H1 (cell line): Measurements from ENCODE around the gene MRM2. TPM values are rescaled to one million over a fixed set of nuclear protein-coding genes. Genes with fewer than 3 reads are reported as not detected.

Experiments
- CTCF ChIA-PET: fragments of 300-600 bp; sonication (Branson Sonifier 250); formaldehyde crosslinking; loops from one replicate; lab custom pipeline; 2021; ENCODE audit not compliant: partially characterized antibody; lab: Charles Lee
- POLR2A ChIA-PET: fragments of 300-600 bp; sonication (Branson Sonifier 250); formaldehyde crosslinking; loops from one replicate; lab custom pipeline; 2021; ENCODE audit warnings: inconsistent platforms; ENCODE audit not compliant: partially characterized antibody; lab: Charles Lee
- DNase-seq, 2 experiments: peaks; one replicate each; pipeline versions ENCODE4 v3.0.0 to v3.0.0-alpha.2; 2010 to 2022; ENCODE audit warnings: low spot score in 2 of 2, low read depth in 1 of 2, mixed read lengths in 1 of 2
- FAIRE-seq: peaks from 2 replicates; lab custom pipeline; 2011; peaks lifted over from hg19 to GRCh38; lab: Jason Lieb, UNC
- H2AFZ ChIP-seq: 2 replicates; pipeline ENCODE4 v1.8.1; 2012; ENCODE audit warnings: low read length, inconsistent platforms
- H2AK5ac ChIP-seq: 2 replicates; pipeline ENCODE4 v1.6.1; 2013; ENCODE audit warnings: low read depth, low read length
- H2BK120ac ChIP-seq: replicated peaks from 2 replicates; pipeline ENCODE3; 2013; ENCODE audit warnings: low read depth, low read length, inconsistent platforms
- H2BK12ac ChIP-seq: 2 replicates; pipeline ENCODE4 v1.6.1; 2013; ENCODE audit warnings: low read depth, low read length
- H2BK15ac ChIP-seq: 2 replicates; pipeline ENCODE4 v1.6.1; 2013; ENCODE audit warnings: low read length
- H2BK20ac ChIP-seq: 2 replicates; pipeline ENCODE4 v1.6.1; 2013; ENCODE audit warnings: low read length
- H2BK5ac ChIP-seq: 2 replicates; pipeline ENCODE4 v1.6.1; 2013; ENCODE audit warnings: low read depth, low read length
- H3K14ac ChIP-seq: 2 replicates; pipeline ENCODE4 v1.6.1; 2013; ENCODE audit warnings: inconsistent platforms; ENCODE audit not compliant: insufficient read length
- H3K18ac ChIP-seq: 2 replicates; pipeline ENCODE4 v1.6.1; 2013; ENCODE audit warnings: low read length; ENCODE audit errors: extremely low read depth
- H3K23ac ChIP-seq: 2 replicates; pipeline ENCODE4 v1.6.1; 2013; ENCODE audit warnings: inconsistent platforms; ENCODE audit not compliant: insufficient read length
- H3K23me2 ChIP-seq: 2 replicates; pipeline ENCODE4 v1.6.1; 2013; ENCODE audit warnings: low read depth, low read length
- H3K27ac ChIP-seq: 2 replicates; pipeline ENCODE4 v1.6.1; 2011; ENCODE audit warnings: low read depth, low read length, inconsistent platforms
- H3K27me3 ChIP-seq, 4 experiments: replicated peaks in 1 of 4; 1 replicate in 1 of 4; 2 replicates in 3 of 4; pipeline versions ENCODE4 v1.6.1 to v1.8.1; 2011 to 2013; ENCODE audit warnings: low read length in 3 of 4, mild to moderate bottlenecking in 3 of 4, inconsistent platforms in 2 of 4, mixed read lengths in 2 of 4, moderate library complexity in 1 of 4; ENCODE audit not compliant: control insufficient read depth in 3 of 4, insufficient read depth in 3 of 4; ENCODE audit errors: extremely low read depth in 1 of 4
- H3K36me3 ChIP-seq, 4 experiments: 2 replicates each; pipeline versions ENCODE4 v1.6.1 to v1.8.1; 2011 to 2013; ENCODE audit warnings: mild to moderate bottlenecking in 4 of 4, low read length in 3 of 4, moderate library complexity in 2 of 4, control low read depth in 1 of 4, inconsistent platforms in 1 of 4; ENCODE audit not compliant: insufficient read depth in 4 of 4, control insufficient read depth in 2 of 4
- H3K4ac ChIP-seq: replicated peaks from 2 replicates; pipeline ENCODE3; 2013; ENCODE audit warnings: low read length, low read depth, mixed read lengths, inconsistent platforms; ENCODE audit not compliant: insufficient read length
- H3K4me1 ChIP-seq, 4 experiments: replicated peaks in 1 of 4; 1 replicate in 1 of 4; 2 replicates in 3 of 4; pipeline versions ENCODE4 v1.6.1 to v1.8.1; 2011 to 2013; ENCODE audit warnings: low read length in 3 of 4, inconsistent platforms in 2 of 4, mixed read lengths in 1 of 4; ENCODE audit not compliant: insufficient read depth in 4 of 4, control insufficient read depth in 3 of 4
- H3K4me2 ChIP-seq, 2 experiments: 2 replicates each; pipeline versions ENCODE4 v1.6.1 to v1.8.1; 2011 to 2013; ENCODE audit warnings: low read depth in 2 of 2, low read length in 2 of 2, control low read depth in 1 of 2, inconsistent platforms in 1 of 2, mild to moderate bottlenecking in 1 of 2; ENCODE audit not compliant: insufficient read depth in 1 of 2
- H3K4me3 ChIP-seq, 4 experiments: fragments of 200-600, 300-600 bp in 1 of 4; sonication (generic), shearing (Covaris generic), sonication (Bioruptor Twin) in 1 of 4; 2 replicates each; pipeline versions ENCODE4 v1.5.1 to v1.8.1; 2011 to 2016; ENCODE audit warnings: low read length in 4 of 4, low read depth in 3 of 4, control low read depth in 2 of 4, inconsistent platforms in 2 of 4, mild to moderate bottlenecking in 2 of 4, mixed read lengths in 1 of 4, moderate library complexity in 1 of 4; ENCODE audit not compliant: insufficient read depth in 2 of 4; ENCODE audit errors: extremely low read depth in 1 of 4
- H3K56ac ChIP-seq: replicated peaks from 2 replicates; pipeline ENCODE3; 2013; ENCODE audit warnings: low read depth, mild to moderate bottlenecking, mixed read lengths, low read length, inconsistent platforms; ENCODE audit not compliant: insufficient read length
- H3K79me1 ChIP-seq: 2 replicates; pipeline ENCODE4 v1.6.1; 2013; ENCODE audit warnings: low read depth, low read length, control low read depth
- H3K79me2 ChIP-seq, 2 experiments: 2 replicates each; pipeline versions ENCODE4 v1.6.1 to v1.8.1; 2012 to 2013; ENCODE audit warnings: low read length in 2 of 2, mild to moderate bottlenecking in 2 of 2, inconsistent platforms in 1 of 2; ENCODE audit not compliant: insufficient read depth in 2 of 2, control insufficient read depth in 1 of 2
- H3K9ac ChIP-seq, 4 experiments: replicated peaks in 1 of 4; 1 replicate in 1 of 4; 2 replicates in 3 of 4; pipeline versions ENCODE4 v1.6.1 to v1.8.1; 2011 to 2013; ENCODE audit warnings: low read depth in 3 of 4, low read length in 3 of 4, control low read depth in 2 of 4, mild to moderate bottlenecking in 2 of 4, moderate library complexity in 2 of 4, inconsistent platforms in 1 of 4; ENCODE audit errors: extremely low read depth in 1 of 4
- H3K9me3 ChIP-seq, 2 experiments: 2 replicates each; pipeline versions ENCODE4 v1.6.1 to v1.8.1; 2012 to 2013; ENCODE audit warnings: mild to moderate bottlenecking in 2 of 2, moderate library complexity in 2 of 2, control low read depth in 1 of 2, inconsistent platforms in 1 of 2, low read depth in 1 of 2, low read length in 1 of 2, mixed read lengths in 1 of 2; ENCODE audit not compliant: insufficient read depth in 2 of 2
- H4K20me1 ChIP-seq, 2 experiments: replicated peaks in 1 of 2; 2 replicates each; pipeline versions ENCODE3 to v1.8.1; 2011 to 2013; ENCODE audit warnings: inconsistent platforms in 2 of 2, low read length in 2 of 2, mild to moderate bottlenecking in 1 of 2; ENCODE audit not compliant: insufficient read depth in 2 of 2, control insufficient read depth in 1 of 2
- H4K5ac ChIP-seq: 2 replicates; pipeline ENCODE4 v1.6.1; 2013; ENCODE audit warnings: low read length, low read depth, mixed read lengths, inconsistent platforms; ENCODE audit not compliant: insufficient read length
- H4K8ac ChIP-seq: 2 replicates; pipeline ENCODE4 v1.8.0; 2013; ENCODE audit warnings: mild to moderate bottlenecking, moderate library complexity, low read length, inconsistent platforms; ENCODE audit not compliant: insufficient read depth; ENCODE audit errors: extremely low read depth
- H4K91ac ChIP-seq: replicated peaks from 2 replicates; pipeline ENCODE3; 2013; ENCODE audit warnings: low read length, mixed read lengths, inconsistent platforms; ENCODE audit not compliant: insufficient read length
- PHF8 ChIP-seq: fragments of 200-600 bp; sonication (generic); conservative IDR thresholded peaks from 2 replicates; pipeline ENCODE4 v1.7.1; 2012; ENCODE audit warnings: low read depth, mild to moderate bottlenecking, inconsistent platforms, low read length, moderate library complexity
- WGBS, 2 experiments: shearing (Covaris generic) in 1 of 2; methylation state at CpG; one replicate each; pipeline versions ENCODE4 v1.1.6 to v1.1.7; 2013 to 2015; ENCODE audit warnings: low lambda C conversion rate in 2 of 2, mixed read lengths in 2 of 2, inconsistent platforms in 1 of 2, low coverage in 1 of 2, missing lambda C conversion rate in 1 of 2; ENCODE audit not compliant: insufficient replicate concordance in 2 of 2, insufficient coverage in 1 of 2, insufficient read length in 1 of 2; ENCODE audit errors: extremely low coverage in 1 of 2, missing lambda C conversion rate in 1 of 2; 5-methylcytosine and 5-hydroxymethylcytosine counted together
- polyA plus RNA-seq, 7 experiments: library from polyadenylated mRNA; depleted of rRNA in 3 of 7; stranded (reverse) in 5 of 7; unstranded in 2 of 7; fragments of >200 nt in 5 of 7; fragments of 200-250 nt in 2 of 7; gene quantifications; 1 replicate in 5 of 7; 2 replicates in 1 of 7; 4 replicates in 1 of 7; pipeline versions ENCODE4 v1.2.1 to v1.2.3, GENCODE V29; 2011 to 2013; ENCODE audit warnings: missing spikeins in 2 of 7, mixed read lengths in 2 of 7
- total RNA-seq: library from RNA; stranded (reverse); fragmentation: NEBNext Ultra II Directional; extraction: Animal tissue kit (Norgen Biotek cat#: 25700); gene quantifications from 2 replicates; pipeline ENCODE4 v1.2.1, GENCODE V29; 2021

Gene MRM2
- total and polyA plus RNA-seq, 2 of the 8 experiments (the other 6 are each of a cell fraction or from before 2014, with no cell fraction given) = 17.2 to 38.6 TPM

DNA sequence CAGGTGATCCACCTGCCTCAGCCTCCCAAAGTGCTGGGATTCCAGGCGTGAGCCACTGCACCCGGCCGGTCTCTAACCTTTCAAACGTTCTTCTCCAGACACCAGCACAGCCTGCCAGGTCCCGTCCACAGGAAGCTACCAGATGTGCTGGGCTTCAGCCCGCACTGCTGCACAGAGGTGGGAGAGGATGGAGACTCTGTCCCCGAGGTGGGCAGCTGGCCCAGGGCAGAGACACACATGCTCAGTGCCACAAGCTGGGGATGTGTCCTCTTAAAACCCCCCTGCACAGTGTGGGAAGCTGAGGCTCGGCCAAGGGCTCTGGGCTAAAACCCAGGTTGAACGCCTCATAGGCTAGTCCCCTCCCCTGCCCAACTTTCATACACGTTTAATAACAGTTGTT lies 9.4 kb upstream of the MRM2 start:
- H3K4ac ChIP-seq = no peak overlapping the region
- no peak overlapping the region for H2BK20ac ChIP-seq
- no peak overlapping the region for H3K9ac ChIP-seq
- H3K14ac ChIP-seq = no peak overlapping the region
- no peak overlapping the region for H3K56ac ChIP-seq
- no peaks in the 10 kb centered on the region for H3K79me2 ChIP-seq
- H4K5ac ChIP-seq = no peak overlapping the region
- H4K91ac ChIP-seq = no peak overlapping the region
- H2BK120ac ChIP-seq = no peak overlapping the region
- ChIA-PET CTCF (interaction anchor here (0.5 to 1.6 kb wide), 3 partner anchors 53 to 97 kb away, joined by 3 to 5 read pairs (median 3); no protein-coding TSS in a partner anchor), POLR2A (interaction anchor here (0.7 to 1.7 kb wide), 6 partner anchors 10 to 121 kb away, joined by 3 to 12 read pairs (median 4); partner anchors contain the start of genes MRM2 and NUDT1)
- no peak for DNase-seq
- no peak overlapping the region for H2AK5ac ChIP-seq
- H3K36me3 ChIP-seq = peaks cover 0 to 4% (median 0%) of the 10 kb centered on the region in 4 experiments; a peak in 4 of 8 replicates
- H4K8ac ChIP-seq = no peak overlapping the region
- H3K27me3 ChIP-seq = no peaks in the 10 kb centered on the region
- TF ChIP-seq PHF8 = no peak
- WGBS, 2 experiments = 87% methylated on average over 10 of the region's 10 CpGs; no CpG with 5 or more reads in 1 of the 2 experiments
- H3K79me1 ChIP-seq = no peaks in the 10 kb centered on the region
- peaks cover 0 to 5% (median 2%) of the 10 kb centered on the region in 4 experiments; a peak in 3 of 7 replicates for H3K4me1 ChIP-seq
- no peak overlapping the region for H2BK12ac ChIP-seq
- no peaks in the 10 kb centered on the region for H3K23me2 ChIP-seq
- no peak for FAIRE-seq
- no peak overlapping the region for H3K27ac ChIP-seq
- H3K9me3 ChIP-seq = no peaks in the 10 kb centered on the region
- H2BK5ac ChIP-seq = no peak overlapping the region
- no peak overlapping the region for H3K4me3 ChIP-seq
- H3K4me2 ChIP-seq = no peak overlapping the region
- peaks cover 0 to 8% of the 10 kb centered on the region in 2 experiments for H4K20me1 ChIP-seq
- no peak overlapping the region for H2AFZ ChIP-seq
- H3K18ac ChIP-seq = no peak overlapping the region
- H2BK15ac ChIP-seq = no peak overlapping the region
- no peak overlapping the region for H3K23ac ChIP-seq
